Keratinocyte (primary cell): ENCODE data around the gene EDA.

Experiments
- EZH2 ChIP-seq: IDR thresholded peaks from one replicate; pipeline ENCODE4 v1.6.1; 2012; ENCODE audit warnings: inconsistent platforms, mild to moderate bottlenecking, low read length, moderate library complexity
- TF ChIP-seq, protein P1 (sequence below), 3 experiments: IDR thresholded peaks in 1 of 3; conservative IDR thresholded peaks in 1 of 3; optimal IDR thresholded peaks in 1 of 3; 2 replicates in 2 of 3; 3 replicates in 1 of 3; pipeline versions ENCODE3 to v1.5.1; 2011; ENCODE audit warnings: low read length in 3 of 3, mild to moderate bottlenecking in 3 of 3, moderate library complexity in 2 of 3, control low read depth in 1 of 3, inconsistent platforms in 1 of 3; ENCODE audit not compliant: insufficient read depth in 2 of 3; ENCODE audit errors: extremely low read depth in 1 of 3

DNA sequence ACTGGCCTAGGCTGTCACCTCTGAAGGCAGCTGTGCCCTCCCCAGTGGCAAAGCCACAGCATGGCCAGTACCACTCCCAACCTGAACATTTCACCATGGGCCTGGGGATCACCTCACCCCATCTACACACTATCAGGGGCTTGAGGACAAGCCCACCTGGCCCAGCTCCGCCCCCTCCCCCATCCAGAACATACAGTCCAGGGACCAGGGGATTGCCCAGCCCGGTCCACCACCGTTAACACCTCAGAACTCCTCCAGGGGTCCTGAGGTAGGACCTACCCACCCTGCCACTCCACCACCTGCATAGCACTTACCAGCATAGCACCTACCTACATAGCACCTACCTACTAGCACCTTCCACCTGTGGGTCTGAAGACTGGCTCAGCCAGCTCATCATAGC lies 179.8 kb downstream of the EDA start:
- TF ChIP-seq, protein P1, sequence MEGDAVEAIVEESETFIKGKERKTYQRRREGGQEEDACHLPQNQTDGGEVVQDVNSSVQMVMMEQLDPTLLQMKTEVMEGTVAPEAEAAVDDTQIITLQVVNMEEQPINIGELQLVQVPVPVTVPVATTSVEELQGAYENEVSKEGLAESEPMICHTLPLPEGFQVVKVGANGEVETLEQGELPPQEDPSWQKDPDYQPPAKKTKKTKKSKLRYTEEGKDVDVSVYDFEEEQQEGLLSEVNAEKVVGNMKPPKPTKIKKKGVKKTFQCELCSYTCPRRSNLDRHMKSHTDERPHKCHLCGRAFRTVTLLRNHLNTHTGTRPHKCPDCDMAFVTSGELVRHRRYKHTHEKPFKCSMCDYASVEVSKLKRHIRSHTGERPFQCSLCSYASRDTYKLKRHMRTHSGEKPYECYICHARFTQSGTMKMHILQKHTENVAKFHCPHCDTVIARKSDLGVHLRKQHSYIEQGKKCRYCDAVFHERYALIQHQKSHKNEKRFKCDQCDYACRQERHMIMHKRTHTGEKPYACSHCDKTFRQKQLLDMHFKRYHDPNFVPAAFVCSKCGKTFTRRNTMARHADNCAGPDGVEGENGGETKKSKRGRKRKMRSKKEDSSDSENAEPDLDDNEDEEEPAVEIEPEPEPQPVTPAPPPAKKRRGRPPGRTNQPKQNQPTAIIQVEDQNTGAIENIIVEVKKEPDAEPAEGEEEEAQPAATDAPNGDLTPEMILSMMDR (optimal IDR thresholded peaks at IDR 0.05 in 1 of 3, IDR thresholded peaks at IDR 0.05 in 1 of 3, conservative IDR thresholded peaks at IDR 0.05 in 1 of 3; ENCODE audit: extremely low read depth in 1 of 3, insufficient read depth in 2 of 3, low read length in 3 of 3), result no peak
- TF ChIP-seq EZH2, result no peak
